ENCODE results near the gene LMX1B.
"Not testable (repeated sequence)": the region's sequence is repeated elsewhere in the genome, so short reads cannot be mapped to it uniquely, and the experiment has no call there.

- not testable (repeated sequence) for TF ChIP-seq MAX (IDR thresholded peaks at IDR 0.05; ENCODE audit: low read depth); POLR2AphosphoS5 (IDR thresholded peaks at IDR 0.05; ENCODE audit: low read depth, low read length); FOXM1 (IDR thresholded peaks at IDR 0.05; ENCODE audit: low read depth); CTCF (IDR thresholded peaks at IDR 0.05); EP300 (IDR thresholded peaks at IDR 0.05; ENCODE audit: borderline replicate concordance in 1 of 2, low read depth in 1 of 2, low read length in 1 of 2); JUND (IDR thresholded peaks at IDR 0.05); RFX5 (IDR thresholded peaks at IDR 0.05; ENCODE audit: low read length); ZBTB33 (IDR thresholded peaks at IDR 0.05; ENCODE audit: borderline replicate concordance, low read depth); TEAD4 (IDR thresholded peaks at IDR 0.05; ENCODE audit: borderline replicate concordance, insufficient read depth); RAD21 (IDR thresholded peaks at IDR 0.05; ENCODE audit: low read length)
Observed at GRCh38 chr9:126656214-126656613, 42.5 kb downstream of the LMX1B start.

Data from SK-N-SH (cell line).